VCaP (cell line): ENCODE data around the gene PDLIM5.

Source experiments
- H3K27ac ChIP-seq: fragments of 450-650 bp; 2 replicates; pipeline ENCODE4 v1.5.1; 2017
- TF ChIP-seq, protein P1 (sequence below): fragments of 450-650 bp; conservative IDR thresholded peaks from 2 replicates; pipeline ENCODE4 v1.5.1; 2017; ENCODE audit warnings: mild to moderate bottlenecking, moderate library complexity

Gene PDLIM5

GRCh38 chr4:94446386-94446785 lies 5.4 kb upstream of the PDLIM5 start:
- TF ChIP-seq, protein P1, sequence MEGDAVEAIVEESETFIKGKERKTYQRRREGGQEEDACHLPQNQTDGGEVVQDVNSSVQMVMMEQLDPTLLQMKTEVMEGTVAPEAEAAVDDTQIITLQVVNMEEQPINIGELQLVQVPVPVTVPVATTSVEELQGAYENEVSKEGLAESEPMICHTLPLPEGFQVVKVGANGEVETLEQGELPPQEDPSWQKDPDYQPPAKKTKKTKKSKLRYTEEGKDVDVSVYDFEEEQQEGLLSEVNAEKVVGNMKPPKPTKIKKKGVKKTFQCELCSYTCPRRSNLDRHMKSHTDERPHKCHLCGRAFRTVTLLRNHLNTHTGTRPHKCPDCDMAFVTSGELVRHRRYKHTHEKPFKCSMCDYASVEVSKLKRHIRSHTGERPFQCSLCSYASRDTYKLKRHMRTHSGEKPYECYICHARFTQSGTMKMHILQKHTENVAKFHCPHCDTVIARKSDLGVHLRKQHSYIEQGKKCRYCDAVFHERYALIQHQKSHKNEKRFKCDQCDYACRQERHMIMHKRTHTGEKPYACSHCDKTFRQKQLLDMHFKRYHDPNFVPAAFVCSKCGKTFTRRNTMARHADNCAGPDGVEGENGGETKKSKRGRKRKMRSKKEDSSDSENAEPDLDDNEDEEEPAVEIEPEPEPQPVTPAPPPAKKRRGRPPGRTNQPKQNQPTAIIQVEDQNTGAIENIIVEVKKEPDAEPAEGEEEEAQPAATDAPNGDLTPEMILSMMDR, result no peak
- H3K27ac ChIP-seq, result no peak overlapping the region

DNA sequence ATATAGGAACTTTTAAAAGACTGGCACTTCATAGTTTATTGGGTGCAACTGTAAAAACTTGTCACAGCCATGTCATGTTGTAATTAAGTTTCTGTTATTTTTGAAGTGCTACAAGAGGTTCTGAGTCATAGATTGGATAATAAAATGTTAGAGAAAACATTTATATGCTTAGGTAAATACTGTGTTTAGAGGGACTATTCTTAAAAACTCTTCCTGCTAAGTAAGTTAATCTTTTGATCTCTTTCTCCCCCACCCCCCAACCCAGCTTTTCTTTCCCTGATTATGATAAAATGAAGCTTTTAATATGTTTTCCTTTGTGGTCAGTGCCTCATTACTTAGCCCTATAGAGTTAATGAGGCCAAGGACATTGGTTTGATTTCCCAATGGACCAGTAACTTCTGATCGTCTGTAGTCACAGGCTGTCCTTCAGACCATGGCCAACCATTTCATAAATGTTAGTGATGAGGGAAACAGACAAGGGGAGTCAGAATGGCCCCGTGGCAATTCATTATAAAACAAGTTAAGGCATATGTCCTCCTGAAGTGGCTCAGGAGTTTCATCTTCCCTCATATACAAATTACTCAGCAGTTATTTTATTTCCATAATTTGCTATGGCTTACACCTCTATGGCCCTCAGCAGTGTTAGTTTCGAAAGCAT lies 3.9 kb upstream of the PDLIM5 start:
- H3K27ac ChIP-seq, result peak overlapping the region; percentile 94
- TF ChIP-seq, protein P1, result no peak

DNA sequence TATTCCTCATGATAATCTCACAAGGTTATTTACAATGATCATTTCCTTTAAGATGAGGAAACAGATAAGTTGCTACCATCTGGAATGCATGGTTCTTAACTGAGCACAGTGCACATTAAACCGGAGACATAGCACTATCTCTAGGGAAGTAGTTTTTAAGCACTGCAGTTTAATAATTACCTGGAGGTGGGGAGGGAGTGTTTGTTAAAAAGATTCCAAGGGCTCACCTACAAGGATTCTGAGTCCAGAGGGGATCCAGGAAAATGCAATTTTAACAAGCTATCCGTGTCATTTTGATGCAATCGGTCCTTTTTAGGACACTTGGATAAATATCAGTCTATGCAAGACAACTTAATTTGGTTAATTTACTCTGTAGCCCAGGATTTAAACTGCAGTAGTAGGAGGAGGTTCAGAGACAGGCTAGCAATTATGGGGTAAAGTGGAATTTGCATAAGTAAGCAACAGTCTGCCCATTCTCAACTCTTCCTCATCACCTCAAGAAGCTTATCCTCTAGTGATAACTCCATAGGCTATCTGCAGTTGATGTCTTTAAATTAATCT lies 2.8 kb upstream of the PDLIM5 start:
- TF ChIP-seq, protein P1, result no peak
- peak overlapping the region; percentile 94 for H3K27ac ChIP-seq

- H3K27ac ChIP-seq, result peak overlapping the region; percentile 94
These were observed 569 bp upstream of the PDLIM5 start for GRCh38 chr4:94451051-94451694.

GRCh38 chr4:94452476-94453371 lies 982 bp downstream of the PDLIM5 start:
- peak overlapping the region; percentile 94 for H3K27ac ChIP-seq

More at GRCh38 chr4:94451051-94451694, 569 bp upstream of the PDLIM5 start:
- TF ChIP-seq, protein P1, result no peak

DNA sequence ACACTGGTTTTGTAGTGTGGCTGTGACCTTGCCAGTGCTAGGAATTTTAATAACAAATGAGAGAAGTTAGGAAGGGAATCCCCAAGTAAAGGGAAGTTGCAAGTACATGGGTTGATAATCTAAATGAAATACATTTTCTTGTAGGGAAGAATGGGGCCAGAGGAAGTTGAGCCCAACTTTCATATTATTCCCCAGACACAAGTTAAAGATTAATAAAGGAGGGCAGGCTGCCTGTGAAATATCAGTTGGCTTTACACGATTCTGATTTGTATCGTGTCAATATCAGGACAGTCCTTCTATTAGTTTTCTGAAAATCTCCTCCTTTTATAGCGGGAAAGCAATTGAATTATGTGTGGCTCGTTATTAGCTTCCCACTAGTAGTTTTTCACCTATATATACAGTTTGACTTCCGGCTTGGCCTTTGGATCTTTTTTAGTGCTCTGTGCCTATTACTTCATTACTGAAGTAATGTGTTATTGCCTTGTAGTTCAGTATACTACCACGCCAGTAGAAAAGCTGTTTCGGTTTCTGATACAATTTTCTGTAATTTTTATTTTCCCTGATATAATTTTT lies 1.7 kb downstream of the PDLIM5 start:
- TF ChIP-seq, protein P1, result no peak
- peak overlapping the region; percentile 94 for H3K27ac ChIP-seq

More at GRCh38 chr4:94452476-94453371, 982 bp downstream of the PDLIM5 start:
- TF ChIP-seq, protein P1, result no peak
